Measurements from ENCODE around the gene ERC1.

The ERC1 gene

GRCh38 chr12:1403417-1403816, 412.4 kb downstream of the ERC1 start:
- no peak for DNase-seq (ENCODE audit: low read depth)

DNA sequence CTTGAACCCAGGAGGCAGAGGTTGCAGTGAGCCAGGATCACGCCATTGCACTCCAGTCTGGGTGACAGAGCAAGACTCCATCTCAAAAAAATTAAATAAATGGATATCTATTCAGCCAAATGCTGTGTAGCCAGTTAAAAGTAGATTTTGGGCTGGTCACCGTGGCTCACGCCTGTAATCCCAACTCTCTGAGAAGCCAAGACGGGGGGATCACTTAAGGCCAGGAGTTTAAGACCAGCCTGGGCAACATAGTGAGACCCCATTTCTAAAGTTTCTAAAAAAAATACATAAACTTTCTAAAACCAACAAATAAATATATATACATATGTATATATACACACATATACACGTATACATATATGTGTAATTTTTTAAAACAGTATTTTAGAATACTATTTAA, 414.6 kb downstream of the ERC1 start:
- DNase-seq (ENCODE audit: low read depth) = no peak

- DNase-seq (ENCODE audit: low read depth) = no peak
Measured at GRCh38 chr12:1410794-1411193, 419.8 kb downstream of the ERC1 start.

DNA sequence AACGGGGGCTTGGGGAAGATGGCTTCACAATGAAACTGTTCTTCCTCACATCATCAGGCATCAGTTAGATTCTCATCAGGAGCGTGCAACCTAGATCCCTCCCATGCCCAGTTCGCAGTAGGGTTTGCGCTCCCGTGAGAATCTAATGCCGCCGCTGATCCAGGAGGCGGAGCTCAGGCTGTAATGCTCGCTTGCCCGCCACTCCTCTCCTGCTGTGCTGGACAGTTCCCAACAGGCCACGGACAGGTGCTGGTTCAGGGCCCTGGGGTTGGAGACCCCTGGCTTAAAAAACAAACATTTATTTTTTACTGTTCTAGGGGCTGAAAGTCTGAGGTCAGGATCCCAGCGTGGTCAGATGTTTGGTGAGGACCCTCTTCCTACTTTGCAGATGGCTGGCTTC, 422.9 kb downstream of the ERC1 start:
- DNase-seq (ENCODE audit: low read depth) = no peak

- DNase-seq (ENCODE audit: low read depth) = no peak
Measured at GRCh38 chr12:1418144-1418543, 427.1 kb downstream of the ERC1 start.

GRCh38 chr12:1419849-1420371, 428.9 kb downstream of the ERC1 start:
- DNase-seq (ENCODE audit: low read depth) = no peak

DNA sequence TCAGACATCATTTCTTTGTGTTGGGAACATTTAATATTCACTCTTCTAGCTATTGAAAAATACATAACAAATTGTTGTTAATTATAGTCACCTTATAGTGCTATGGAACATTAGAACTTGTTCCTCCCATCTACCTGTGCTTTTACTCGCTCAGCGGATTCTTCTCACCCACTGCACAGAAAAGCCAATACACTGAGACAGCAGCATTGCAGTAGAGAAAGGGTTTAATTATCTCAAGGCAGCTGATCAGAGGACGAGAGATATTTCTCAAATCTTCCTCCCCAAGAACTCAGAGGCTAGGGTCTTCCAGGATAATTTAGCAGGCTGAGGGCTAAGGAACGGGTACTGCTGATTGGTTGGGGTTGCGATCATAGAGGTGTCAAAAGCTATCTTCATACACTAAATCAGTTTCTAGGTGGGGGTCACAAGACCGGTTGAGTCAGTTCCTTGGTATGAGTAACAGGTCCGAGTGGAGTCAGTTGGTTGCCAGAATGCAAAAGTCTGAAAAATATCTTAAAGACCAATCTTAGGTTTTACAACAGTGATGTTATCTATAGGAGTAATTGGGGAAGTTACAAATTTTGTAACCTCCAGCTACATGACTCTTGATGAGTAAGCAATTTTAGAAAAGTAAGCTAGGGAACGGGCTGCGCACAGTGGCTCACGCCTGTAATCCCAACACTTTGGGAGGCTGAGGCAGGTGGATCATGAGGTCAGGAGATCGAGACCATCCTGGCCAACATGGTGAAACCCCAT, 430.2 kb downstream of the ERC1 start:
- DNase-seq (ENCODE audit: low read depth) = no peak

- no peak for DNase-seq (ENCODE audit: low read depth)
Measured at GRCh38 chr12:1422604-1423315, 431.7 kb downstream of the ERC1 start.

DNA sequence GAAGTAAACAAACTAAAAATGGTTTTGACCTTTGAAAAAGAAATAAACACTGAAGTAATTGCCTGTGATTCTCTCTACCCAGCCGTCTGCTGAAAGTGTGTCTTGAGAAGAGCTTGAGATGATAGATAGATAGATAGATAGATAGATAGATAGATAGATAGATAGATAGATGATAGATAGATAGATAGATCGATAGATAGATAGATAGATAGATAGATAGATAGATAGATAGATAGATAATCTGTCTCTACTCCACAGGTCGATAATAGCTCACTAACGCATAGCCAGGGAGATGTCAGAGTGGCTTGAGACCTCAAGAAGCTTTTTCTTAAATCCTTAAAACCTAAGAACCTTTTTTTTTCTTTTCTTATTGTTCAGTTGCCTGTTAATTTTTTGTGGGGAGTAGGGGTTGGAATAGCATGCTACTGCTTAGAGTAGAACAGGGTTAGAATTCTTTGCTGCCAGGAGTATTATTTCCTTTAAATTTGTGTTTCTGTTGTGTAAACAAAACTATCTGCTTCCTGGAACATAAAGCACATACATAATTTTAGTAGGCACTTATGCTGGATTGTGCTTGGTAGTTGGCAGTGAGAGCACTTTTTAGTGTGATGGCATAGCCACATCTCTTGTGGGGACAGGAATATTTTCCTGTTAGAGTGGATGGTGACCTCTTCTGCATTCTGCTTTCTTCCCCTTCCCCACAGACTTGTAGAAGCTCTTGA, 433.8 kb downstream of the ERC1 start:
- DNase-seq (ENCODE audit: low read depth) = no peak

DNA sequence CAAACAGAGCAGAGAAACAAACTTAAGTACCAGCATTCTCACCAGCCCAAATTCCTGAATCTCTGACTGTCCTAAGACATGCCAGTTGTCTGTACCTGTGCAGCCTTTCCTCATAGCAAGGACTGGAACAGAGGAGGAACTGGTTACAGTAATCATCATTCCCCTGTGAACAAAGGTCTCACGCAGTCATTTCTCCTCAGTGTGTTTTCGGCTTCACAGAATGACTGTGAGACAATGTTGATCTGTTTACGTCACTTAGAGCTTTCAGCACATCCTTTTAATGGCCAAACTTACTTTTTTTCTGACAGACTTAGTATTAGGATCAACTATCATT, 434.3 kb downstream of the ERC1 start:
- no peak for DNase-seq (ENCODE audit: low read depth)

DNA sequence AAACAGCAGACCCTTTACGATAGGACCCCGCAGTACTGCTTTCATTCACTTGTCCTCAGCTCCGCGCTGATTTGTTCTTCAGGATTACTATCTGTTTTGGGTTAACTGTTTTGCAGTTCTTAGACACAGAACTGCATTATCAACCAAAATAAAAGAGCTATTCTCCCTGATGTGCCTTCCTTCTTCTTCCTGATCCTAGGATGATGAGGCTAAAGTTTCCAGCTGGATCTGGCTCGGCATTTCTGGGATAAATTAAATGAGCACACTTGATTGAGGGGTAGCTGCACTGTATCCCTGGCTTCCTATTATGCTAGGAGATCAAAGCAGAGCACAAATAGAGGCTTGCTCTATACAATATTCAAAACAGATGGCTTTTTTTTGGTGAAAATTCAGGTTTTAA, 437.6 kb downstream of the ERC1 start:
- no peak for DNase-seq (ENCODE audit: low read depth)

- DNase-seq (ENCODE audit: low read depth) = peak; percentile 37
Measured at GRCh38 chr12:1429980-1430379, 439.0 kb downstream of the ERC1 start.

DNA sequence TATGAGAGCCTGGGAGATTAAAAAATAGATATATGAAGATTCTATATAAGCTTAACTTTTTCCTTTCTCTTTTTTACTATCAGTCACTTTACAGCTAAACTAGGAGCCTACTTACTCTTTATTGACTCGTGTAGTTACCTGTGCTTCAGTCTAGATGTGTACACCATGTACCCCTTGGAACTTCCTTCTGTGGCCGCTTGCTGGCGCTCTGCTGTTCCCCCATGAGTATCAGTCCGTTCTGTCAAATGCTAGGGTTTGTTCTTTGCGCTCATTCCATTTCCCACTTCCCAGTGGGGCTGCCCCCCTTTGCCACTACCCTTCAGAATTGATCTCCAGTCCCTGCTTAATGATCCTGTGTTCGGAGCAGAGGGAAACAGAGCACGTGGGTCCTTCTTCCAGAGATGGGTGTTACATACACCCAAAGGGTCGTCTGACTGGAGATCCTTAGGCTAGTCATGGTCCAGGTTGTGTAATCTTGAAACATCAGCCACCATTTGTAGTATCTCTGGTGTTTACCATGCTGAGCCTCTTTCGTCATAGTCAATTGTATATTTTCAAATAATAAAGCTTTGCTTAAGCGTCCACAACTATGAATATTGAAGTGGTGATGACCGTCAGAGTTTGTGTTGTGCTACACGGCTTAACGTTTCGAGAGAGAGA, 443.4 kb downstream of the ERC1 start:
- DNase-seq (ENCODE audit: low read depth) = no peak

DNA sequence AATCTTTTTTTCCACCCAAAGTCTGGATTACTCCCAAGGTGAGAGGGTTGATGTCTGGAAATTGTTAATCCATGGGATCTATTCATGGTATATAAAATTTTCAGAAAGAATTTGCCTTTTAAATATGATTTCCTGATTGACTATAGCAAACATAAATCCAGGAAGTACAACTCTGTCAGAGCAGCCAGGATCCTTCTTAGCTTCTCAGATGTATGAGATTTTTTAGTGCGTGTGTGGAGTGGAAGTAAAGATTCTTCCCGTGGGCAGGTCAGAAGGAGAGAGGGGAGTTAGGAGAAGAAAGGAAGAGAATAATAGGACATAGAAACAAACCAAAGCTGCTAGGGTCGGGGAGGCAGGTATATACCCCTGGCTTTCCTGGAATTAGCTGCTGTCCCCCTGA, 444.0 kb downstream of the ERC1 start:
- no peak for DNase-seq (ENCODE audit: low read depth)

DNA sequence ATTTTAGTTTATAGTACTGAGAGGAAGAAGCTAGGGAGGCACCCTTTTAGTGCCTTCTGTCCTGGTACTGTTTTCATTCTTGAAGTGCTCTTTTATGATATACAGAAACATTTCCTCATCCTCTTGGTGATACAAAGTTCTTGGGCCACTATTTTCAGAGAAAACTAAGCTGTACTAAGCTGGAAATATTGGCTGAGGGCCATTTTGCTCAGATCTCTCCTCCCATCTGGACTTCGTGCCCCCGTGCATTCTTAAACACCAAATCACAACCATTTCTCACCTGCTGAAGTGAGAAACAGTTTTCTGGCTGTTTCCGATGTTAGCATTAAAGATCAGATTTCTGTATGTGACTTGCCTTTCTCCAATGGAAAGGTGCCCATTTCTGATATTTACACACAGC, 444.4 kb downstream of the ERC1 start:
- peak; percentile 18 for DNase-seq (ENCODE audit: low read depth)

DNA sequence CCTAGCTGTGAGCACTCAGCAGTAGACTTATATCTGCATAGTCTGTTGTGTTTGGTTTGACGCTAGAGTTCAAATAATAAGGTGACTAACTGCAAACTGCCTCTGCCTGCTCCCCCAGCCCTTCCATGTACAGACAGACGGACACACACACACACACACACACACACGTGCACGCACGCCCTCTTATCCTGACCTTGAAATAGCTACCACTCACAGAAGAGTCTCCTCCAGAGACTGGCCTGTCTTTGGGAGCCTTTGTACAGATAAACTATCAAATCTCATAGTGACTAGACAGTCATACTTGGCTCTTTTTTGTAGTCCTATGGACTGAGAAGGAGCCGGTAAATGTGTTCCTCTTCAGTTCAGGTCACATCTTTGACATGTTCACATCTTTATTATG, 445.0 kb downstream of the ERC1 start:
- DNase-seq (ENCODE audit: low read depth) = no peak

DNA sequence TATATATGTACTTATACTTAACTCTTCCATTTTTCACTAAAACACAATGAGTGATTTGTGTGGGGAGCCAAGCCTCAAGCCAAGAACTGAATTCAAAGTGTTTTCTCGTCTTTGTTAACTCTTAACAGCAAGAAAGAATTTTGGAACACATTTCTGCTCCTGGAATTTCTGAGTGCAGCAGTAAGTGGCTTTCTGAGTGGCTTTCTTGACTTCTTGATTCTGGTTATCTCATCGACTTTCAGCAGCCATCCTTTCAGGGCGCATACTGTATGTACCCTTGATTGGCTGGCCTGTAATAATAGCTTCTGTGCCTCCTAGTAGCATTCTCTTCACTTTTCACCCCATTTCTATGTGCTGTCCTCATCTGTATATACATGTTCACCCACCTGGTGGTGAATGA, 446.0 kb downstream of the ERC1 start:
- no peak for DNase-seq (ENCODE audit: low read depth)

DNA sequence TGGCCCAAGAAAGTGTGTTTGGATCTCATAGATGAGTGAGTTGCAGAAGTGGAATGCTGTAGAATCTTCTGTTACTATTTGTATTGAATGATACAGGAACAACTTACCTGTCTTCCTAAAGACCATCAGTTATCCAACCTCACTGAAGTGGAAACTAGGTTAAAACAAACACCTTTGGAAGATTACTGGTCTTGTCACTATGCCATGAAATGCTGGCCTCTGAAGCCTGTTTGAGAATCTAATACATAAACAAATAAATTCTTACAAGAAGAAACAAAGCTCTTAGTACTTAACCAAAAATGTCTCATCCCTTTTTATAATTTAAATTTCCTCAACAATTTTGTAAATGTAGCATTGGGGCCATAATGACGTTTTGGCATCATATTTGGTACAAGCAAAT, 448.2 kb downstream of the ERC1 start:
- no peak for DNase-seq (ENCODE audit: low read depth)

GRCh38 chr12:1439687-1440086, 448.7 kb downstream of the ERC1 start:
- no peak for DNase-seq (ENCODE audit: low read depth)

DNA sequence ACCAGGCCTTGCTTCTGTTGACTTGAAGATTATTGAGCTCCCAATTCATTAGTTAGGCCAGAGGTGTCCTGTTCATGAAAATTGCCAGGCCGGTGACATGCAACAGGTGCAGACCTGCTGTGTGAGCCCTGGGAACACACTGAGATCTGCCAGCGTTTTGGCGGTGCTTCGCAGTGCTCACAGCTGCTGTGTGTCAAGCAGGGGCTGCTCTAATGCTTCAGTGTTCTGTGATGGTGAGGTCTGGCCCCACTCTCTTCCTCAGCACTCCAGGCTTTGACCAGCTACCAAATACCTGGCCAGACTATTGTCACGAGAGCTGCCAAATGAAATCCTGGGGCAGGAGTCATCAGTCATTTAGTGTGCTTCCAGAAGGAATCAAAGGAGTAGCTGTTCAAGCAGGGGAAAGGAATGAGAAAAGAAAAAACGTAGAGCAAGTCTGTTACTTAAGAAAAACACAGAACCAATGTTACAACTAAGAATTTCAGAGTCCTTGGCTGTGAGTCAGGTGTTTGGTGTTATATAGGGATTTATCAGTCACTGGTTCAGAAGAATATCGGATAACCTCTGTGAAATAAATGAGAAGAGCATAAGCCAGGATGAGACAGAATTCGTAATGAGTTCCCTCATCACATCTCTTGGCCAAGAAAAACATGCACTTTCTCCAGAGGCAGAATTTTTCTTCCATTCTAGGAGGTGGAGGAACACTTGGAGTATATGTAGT, 452.6 kb downstream of the ERC1 start:
- peak; percentile 68 for DNase-seq (ENCODE audit: low read depth)

DNA sequence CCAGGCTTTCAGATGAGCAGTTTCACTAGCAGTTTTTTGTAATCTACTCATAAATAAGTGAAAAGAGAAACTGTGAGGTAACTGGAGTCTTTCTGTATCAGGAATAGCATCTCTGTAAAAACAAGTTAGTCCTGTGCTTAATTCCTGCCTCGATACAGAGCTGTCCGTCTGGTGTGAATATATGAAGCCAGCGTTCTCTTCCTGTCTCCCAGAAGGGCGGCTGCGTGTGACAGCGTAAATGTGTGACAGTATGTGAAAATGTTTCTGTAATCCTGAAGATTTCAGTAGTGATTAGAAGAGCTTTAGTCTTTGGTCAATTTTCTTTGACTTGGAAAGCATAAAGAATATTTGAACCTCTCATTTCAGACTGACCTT, 453.1 kb downstream of the ERC1 start:
- DNase-seq (ENCODE audit: low read depth) = no peak

- no peak for DNase-seq (ENCODE audit: low read depth)
Measured at GRCh38 chr12:1445807-1446206, 454.8 kb downstream of the ERC1 start.
